Uterus (tissue), 2 donors: Measurements from ENCODE around the gene ITCH.

ENCODE experiments used
- CTCF ChIP-seq, 4 experiments: fragments of 200-600 bp in 2 of 4; fragments of 450-650 bp in 2 of 4; sonication (generic) in 2 of 4; IDR thresholded peaks; one replicate each; pipeline ENCODE4 v1.5.1; 2016 to 2019; ENCODE audit warnings: antibody characterized with exemption in 4 of 4, mild to moderate bottlenecking in 2 of 4, moderate library complexity in 1 of 4
- POLR2A ChIP-seq, 2 donors: fragments of 450-650 bp; IDR thresholded peaks; one replicate each; pipeline ENCODE4 v1.6.1; 2016; ENCODE audit warnings: antibody characterized with exemption in 2 of 2, mild to moderate bottlenecking in 1 of 2, moderate library complexity in 1 of 2

DNA sequence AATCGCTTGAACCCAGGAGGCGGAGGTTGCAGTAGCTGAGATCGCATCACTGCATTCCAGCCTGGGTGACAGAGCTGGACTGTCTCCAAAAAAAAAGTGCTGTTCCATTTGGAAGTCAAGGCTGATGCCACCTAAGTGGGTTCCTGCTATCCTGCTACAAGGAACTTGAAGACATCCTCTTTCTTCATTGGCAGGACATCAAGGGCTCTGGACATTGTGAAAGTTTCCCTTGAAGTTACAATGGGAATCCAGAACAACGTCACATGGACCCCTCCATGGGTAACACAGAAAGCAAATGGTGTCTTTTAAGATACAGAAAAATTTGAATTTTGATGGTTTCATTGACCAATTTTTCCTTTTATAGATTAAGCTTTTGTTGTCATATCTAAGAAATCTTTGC is 15.5 kb upstream of the ITCH start:
- TF ChIP-seq CTCF (IDR thresholded peaks at IDR 0.05) (no peak), POLR2A (IDR thresholded peaks at IDR 0.05) (no peak)
